Subcutaneous adipose tissue (tissue), 4 donors: ENCODE measurements around the gene FLYWCH2. TPM values are rescaled to one million over a fixed set of nuclear protein-coding genes. Genes with fewer than 3 reads are reported as not detected.

ENCODE experiments used
- CTCF ChIP-seq: fragments of 450-650 bp; IDR thresholded peaks from one replicate; pipeline ENCODE4 v1.5.1; 2016; ENCODE audit warnings: low read depth, mild to moderate bottlenecking, control low read depth, antibody characterized with exemption, moderate library complexity
- total RNA-seq, 4 donors: library from RNA; depleted of rRNA; stranded (reverse); fragments of >200 nt; gene quantifications; one replicate each; pipeline ENCODE4 v1.1.0, GENCODE V29; 2016

Gene FLYWCH2
- total RNA-seq, 4 donors from 2014 or later = 20.5 to 61.4 (median 29.1) TPM

- no peak for TF ChIP-seq CTCF
These were observed 40.5 kb downstream of the FLYWCH2 start for GRCh38 chr16:2923481-2923880.

GRCh38 chr16:2924901-2925755 is 42.1 kb downstream of the FLYWCH2 start:
- no peak for TF ChIP-seq CTCF

- TF ChIP-seq CTCF = no peak
These were observed 43.1 kb downstream of the FLYWCH2 start for GRCh38 chr16:2925951-2926649.

GRCh38 chr16:2926650-2926999 is 43.6 kb downstream of the FLYWCH2 start:
- no peak for TF ChIP-seq CTCF

- no peak for TF ChIP-seq CTCF
These were observed 44.1 kb downstream of the FLYWCH2 start for GRCh38 chr16:2927010-2927646.

- TF ChIP-seq CTCF = no peak
These were observed 45.8 kb downstream of the FLYWCH2 start for GRCh38 chr16:2928796-2929195.

GRCh38 chr16:2929693-2930092 is 46.7 kb downstream of the FLYWCH2 start:
- no peak for TF ChIP-seq CTCF
